Activated CD4-positive, alpha-beta T cell treated with anti-CD3 and anti-CD28 coated beads, Interleukin-2, Interleukin-6, amounts not matched to agents 100 ng/mL and 50 ng/mL, durations not matched to agents 16 hours and 8 hours (primary cell): Measurements from ENCODE around the gene CD300A.

Source experiments
- DNase-seq: peaks from one replicate; pipeline ENCODE4 v3.0.0-alpha.2; 2020

The CD300A gene

GRCh38 chr17:74441537-74441936 is 24.9 kb upstream of the CD300A start:
- no peak for DNase-seq

DNA sequence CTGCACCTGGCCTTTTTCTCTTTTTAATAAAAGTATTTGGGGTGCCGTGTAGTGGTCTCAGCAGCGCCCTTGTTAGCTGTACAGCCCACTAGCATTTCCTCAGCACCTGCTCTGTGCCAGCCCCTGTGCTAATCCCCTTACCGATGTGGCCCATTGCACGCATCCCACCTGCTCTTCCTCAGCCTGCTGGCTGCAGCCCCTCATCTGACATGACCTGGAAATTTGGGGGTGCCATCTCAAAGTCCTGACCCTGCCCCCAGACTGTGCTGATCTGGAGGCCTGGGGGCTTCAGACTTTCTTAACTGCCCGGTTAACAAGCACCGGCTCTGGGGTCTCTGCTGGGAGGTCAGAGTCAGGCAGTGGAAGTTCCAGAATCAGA is 24.2 kb upstream of the CD300A start:
- no peak for DNase-seq

GRCh38 chr17:74442670-74443515 is 23.5 kb upstream of the CD300A start:
- no peak for DNase-seq

GRCh38 chr17:74443516-74444296 is 22.7 kb upstream of the CD300A start:
- DNase-seq: no peak

- DNase-seq: no peak
Measured at GRCh38 chr17:74444406-74444805, 22.0 kb upstream of the CD300A start.

DNA sequence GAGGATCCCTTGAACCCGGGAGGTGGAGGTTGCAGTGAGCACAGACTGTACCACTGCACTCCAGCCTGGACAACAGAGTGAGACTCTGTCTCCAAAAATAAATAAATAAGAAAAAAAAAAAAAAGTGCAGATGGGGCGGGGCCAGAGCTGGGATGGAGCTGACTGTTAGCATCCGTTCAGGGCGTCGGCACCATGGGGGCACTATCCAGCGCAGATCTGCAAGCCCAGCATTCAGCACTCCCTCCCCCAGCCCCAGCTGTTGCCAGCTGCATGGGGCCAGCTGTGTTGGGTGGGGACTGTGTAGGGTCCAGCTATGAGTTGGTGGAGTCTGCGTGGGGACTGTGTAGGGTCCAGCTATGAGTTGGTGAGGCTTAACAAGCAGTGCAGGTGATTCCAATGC is 21.3 kb upstream of the CD300A start:
- DNase-seq: no peak

DNA sequence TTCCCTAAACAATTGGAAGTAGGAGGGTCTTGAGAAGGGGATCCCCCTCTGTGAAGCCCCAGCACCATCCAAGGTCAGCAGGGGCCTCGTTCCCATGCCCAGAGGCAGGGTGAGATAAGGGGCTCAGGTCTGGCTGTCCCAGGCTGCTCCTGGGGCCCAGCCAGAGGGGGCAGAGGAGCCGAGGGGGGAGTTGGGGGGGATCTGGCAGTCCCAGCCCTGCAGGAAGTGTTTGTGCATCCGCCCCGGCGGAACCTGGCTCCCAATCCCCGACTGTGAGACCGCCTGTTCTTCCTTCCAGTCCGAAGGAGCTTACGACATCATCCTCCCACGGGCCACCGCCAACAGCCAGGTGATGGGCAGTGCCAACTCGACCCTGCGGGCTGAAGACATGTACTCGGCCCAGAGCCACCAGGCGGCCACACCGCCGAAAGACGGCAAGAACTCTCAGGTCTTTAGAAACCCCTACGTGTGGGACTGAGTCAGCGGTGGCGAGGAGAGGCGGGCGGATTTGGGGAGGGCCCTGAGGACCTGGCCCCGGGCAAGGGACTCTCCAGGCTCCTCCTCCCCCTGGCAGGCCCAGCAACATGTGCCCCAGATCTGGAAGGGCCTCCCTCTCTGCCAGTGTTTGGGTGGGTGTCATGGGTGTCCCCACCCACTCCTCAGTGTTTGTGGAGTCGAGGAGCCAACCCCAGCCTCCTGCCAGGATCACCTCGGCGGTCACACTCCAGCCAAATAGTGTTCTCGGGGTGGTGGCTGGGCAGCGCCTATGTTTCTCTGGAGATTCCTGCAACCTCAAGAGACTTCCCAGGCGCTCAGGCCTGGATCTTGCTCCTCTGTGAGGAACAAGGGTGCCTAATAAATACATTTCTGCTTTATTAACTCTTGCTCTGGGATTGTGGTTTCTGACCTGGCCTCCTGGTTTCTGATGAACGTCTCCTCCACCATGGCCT is 19.6 kb upstream of the CD300A start:
- no peak for DNase-seq

- no peak for DNase-seq
Measured at GRCh38 chr17:74447628-74448159, 18.7 kb upstream of the CD300A start.

- no peak for DNase-seq
Measured at GRCh38 chr17:74448756-74449155, 17.7 kb upstream of the CD300A start.

GRCh38 chr17:74449306-74449705 is 17.1 kb upstream of the CD300A start:
- no peak for DNase-seq

GRCh38 chr17:74449773-74450172 is 16.7 kb upstream of the CD300A start:
- no peak for DNase-seq

DNA sequence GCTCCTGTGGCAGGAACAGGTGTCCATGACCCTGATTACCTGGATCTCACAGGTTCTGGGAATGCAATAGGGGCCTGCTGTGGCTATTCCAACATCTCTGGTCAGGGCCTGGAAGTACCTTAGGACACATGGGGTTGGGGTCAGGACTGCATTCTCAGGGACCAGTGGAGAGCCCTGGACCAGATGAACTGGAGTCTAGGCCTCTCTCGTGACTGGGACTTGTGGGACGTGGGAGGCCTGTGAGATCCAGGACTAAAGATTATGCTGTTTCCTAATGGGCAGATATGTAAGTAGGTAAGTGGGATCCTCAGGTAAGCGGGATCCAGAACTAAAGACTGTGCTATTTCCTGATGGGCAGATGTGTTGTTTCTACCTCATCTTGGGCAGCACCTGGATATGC is 16.2 kb upstream of the CD300A start:
- no peak for DNase-seq

DNA sequence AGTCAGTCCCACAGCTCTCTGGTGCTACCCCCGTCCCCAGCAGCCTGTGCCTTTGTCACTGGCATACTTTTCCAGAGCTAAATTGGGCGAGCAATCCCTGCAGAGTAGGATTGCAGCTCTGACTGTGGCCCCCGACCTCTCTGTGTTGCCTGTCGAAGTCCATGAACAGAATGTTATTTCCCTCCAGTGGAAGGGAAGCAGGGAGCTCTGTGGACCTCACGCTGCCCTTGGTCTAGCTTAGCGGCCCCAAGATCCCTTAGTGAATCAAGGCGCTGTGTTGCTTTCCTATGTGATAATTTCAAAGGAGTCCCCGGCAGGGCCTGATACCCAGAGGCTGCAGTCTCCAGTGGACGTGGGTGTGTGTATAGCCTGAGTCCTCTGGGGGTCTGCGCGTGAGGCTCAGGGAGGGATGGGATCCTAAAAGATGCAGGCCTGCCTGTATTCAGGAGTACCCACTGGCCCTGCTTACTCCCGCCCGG is 15.5 kb upstream of the CD300A start:
- no peak for DNase-seq

- no peak for DNase-seq
Measured at GRCh38 chr17:74451557-74451956, 14.9 kb upstream of the CD300A start.

DNA sequence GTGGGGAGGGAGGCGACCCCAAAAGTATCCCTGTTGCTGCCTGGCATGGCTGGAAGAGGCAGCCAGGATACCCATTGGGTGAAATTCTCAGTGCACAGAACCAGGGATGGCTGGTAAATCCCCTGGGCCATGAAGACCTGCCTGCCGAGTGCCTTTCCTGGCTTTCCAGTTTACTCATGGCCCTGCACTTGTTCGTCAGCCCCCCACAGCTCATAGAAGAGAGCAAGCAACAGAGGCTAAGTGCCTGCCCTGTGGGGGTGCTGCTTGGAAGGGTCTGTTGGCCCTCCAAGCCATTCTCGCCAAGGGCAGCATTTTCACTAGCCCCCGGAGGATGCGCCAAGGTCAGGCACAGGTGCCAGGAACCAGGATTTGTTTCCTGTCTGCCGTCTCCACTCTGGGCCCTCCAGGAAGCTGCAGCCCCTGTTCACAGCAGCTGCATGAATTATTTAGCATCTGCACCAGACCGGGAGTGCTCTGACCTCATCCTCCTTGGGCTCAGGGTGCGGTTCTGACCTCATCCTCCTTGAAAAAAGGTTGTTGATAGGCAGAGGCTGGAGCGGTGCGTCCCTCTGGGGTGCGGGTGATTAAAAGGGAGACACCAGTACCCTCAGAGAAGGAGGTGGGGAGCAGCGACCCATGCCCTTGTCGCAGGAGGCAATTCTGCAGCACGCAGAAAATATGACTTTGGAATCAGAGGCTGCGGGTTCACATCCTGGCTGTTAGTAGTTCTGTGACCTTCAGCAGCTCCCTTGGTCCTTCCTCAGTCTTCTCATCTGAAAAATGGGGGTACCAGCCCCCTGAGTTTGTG is 14.2 kb upstream of the CD300A start:
- no peak for DNase-seq

DNA sequence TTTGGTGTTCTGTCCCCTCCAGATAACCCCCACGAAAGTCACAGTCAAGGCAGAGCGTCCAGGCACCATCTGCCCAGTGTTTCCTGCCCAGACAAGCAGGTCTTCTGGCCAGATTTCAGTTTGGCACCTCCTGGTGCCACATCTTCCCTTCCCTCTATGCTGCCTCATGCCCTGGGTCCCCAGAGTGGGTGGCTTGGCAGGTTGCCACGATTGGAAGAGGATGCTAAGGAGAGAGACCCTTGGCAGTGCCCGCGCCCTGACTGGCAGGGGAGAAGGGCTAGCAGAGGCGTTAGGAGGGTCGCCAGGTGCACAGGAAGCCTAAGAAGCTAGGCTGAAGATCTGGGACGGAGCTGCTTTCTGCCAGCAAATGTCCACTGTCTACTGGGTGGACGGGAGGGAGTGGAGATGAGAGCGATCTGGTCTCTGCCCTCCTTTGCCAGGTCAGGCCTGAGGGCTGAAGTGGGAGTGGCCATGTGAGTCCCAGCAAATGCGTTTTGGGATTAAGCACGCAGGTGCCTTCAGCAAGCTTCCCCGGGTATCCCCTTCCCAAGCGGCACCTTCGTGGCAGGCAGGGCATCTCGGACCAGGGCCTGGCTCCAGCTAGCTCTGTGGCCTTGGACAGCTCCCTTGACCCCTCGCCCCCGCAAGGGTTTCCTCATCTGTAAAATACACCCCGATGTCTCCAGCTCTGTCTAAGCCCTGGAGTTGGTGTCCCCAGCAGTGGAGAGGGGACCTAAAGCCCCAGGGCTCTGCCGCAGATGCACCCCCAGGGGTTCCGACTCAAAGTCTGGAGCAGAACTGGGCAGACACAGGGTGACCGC is 13.4 kb upstream of the CD300A start:
- DNase-seq: no peak

DNA sequence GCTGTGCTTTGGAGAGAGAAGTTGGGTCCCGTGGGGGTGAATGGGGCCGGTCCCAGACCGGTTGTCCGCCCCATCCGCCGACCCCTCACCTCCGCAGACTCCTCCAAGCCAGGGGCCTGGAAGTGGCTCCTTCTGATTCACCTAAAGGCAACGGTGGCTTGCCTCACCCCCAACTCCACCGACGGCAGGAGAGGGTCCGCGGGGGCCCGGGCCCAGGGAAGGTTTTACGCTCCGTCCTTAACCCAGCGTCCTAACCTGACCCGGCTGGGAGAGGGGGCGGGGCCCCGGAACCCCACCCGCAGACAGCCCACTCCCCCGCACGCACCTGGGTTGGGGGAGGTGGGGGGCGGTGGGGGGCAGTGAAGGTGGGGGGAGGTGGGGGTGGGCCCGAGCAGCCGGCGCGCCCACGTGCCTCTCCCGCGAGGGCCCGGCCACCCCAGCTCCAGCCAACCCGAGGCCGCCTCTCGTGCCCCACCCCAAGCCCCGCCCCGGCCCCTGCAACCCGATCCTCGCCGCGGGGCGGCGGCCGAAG is 12.7 kb upstream of the CD300A start:
- peak; percentile 82 for DNase-seq

- no peak for DNase-seq
Measured at GRCh38 chr17:74454197-74455024, 12.0 kb upstream of the CD300A start.

DNA sequence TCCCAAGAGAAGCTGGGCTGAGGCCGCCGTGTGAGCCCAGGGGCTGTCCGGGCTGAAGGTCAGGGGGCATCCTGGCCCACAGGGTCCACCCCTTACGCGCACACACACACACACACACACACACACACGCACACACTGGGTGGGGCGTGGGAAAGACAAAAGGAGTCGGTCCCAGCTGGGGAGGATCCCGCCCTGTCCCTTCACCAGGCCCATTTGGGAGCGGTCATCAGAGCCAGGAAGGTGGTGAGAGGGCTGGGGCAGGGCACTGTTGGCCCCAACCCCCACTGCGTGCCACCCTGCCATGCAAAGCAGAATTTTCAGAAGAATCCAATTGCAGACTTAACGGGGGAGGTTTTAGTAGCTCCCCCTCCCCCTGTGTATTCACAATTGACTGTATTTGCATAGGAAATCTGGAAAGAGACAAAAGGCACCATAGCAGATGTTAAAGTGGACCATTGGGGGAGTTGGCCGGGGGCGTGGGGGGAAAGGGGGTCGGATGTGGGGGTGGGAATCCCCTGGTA is 11.3 kb upstream of the CD300A start:
- DNase-seq: no peak
